CD4-positive, alpha-beta memory T cell (primary cell): ENCODE measurements around the gene NAP1L1. TPM values are rescaled to one million over a fixed set of nuclear protein-coding genes. Genes with fewer than 3 reads are reported as not detected.

Experiments
- CTCF ChIA-PET: fragments of 350-600 bp; sonication (Branson Sonifier 250); formaldehyde crosslinking; loops from one replicate; lab custom pipeline; 2021; ENCODE audit warnings: inconsistent platforms; ENCODE audit not compliant: partially characterized antibody; lab: Charles Lee
- POLR2A ChIA-PET: fragments of 350-600 bp; sonication (Branson Sonifier 250); formaldehyde crosslinking; loops from one replicate; lab custom pipeline; 2021; ENCODE audit not compliant: partially characterized antibody; lab: Charles Lee
- DNase-seq, 5 donors: peaks; one replicate each; pipeline versions ENCODE4 v3.0.0 to v3.0.0-alpha.2; 2020 to 2022; ENCODE audit warnings: mixed read lengths in 1 of 5
- H3K27ac ChIP-seq: one replicate; pipeline ENCODE4 v1.7.0; 2013; ENCODE audit warnings: low read depth, low read length
- H3K27me3 ChIP-seq: 2 replicates; pipeline ENCODE4 v1.7.0; 2013; ENCODE audit warnings: mild to moderate bottlenecking, low read length, moderate library complexity; ENCODE audit not compliant: insufficient read depth
- H3K36me3 ChIP-seq: 2 replicates; pipeline ENCODE4 v1.7.0; 2013; ENCODE audit warnings: mild to moderate bottlenecking, low read length, moderate library complexity; ENCODE audit not compliant: insufficient read depth
- H3K4me1 ChIP-seq: 2 replicates; pipeline ENCODE4 v1.7.0; 2013; ENCODE audit warnings: mild to moderate bottlenecking, low read length, moderate library complexity; ENCODE audit not compliant: insufficient read depth
- H3K4me3 ChIP-seq, 2 donors: one replicate each; pipeline ENCODE4 v1.7.0; 2013; ENCODE audit warnings: low read length in 2 of 2, mild to moderate bottlenecking in 1 of 2
- H3K9me3 ChIP-seq, 2 donors: one replicate each; pipeline ENCODE4 v1.7.0; 2013; ENCODE audit warnings: low read length in 2 of 2, control low read depth in 1 of 2; ENCODE audit not compliant: control insufficient read depth in 1 of 2
- H3K27ac Mint-ChIP-seq, 7 donors: one replicate each; pipeline ENCODE4 v1.8.0; 2020 to 2021; ENCODE audit warnings: mixed read lengths in 7 of 7, mild to moderate bottlenecking in 6 of 7, inconsistent platforms in 3 of 7, moderate library complexity in 3 of 7
- H3K27me3 Mint-ChIP-seq, 2 donors: one replicate each; pipeline ENCODE4 v1.8.0; 2020 to 2021; ENCODE audit warnings: mixed read lengths in 2 of 2
- H3K36me3 Mint-ChIP-seq, 2 donors: one replicate each; pipeline ENCODE4 v1.8.0; 2020 to 2021; ENCODE audit warnings: mixed read lengths in 2 of 2, inconsistent platforms in 1 of 2, mild to moderate bottlenecking in 1 of 2
- H3K4me1 Mint-ChIP-seq, 4 donors: one replicate each; pipeline ENCODE4 v1.8.0; 2020 to 2021; ENCODE audit warnings: mixed read lengths in 4 of 4, mild to moderate bottlenecking in 1 of 4
- H3K4me3 Mint-ChIP-seq, 8 donors: one replicate each; pipeline ENCODE4 v1.8.0; 2020 to 2021; ENCODE audit warnings: mixed read lengths in 8 of 8, mild to moderate bottlenecking in 7 of 8, moderate library complexity in 6 of 8, inconsistent platforms in 3 of 8
- H3K9me3 Mint-ChIP-seq, 8 donors: one replicate each; pipeline ENCODE4 v1.8.0; 2020 to 2021; ENCODE audit warnings: mixed read lengths in 8 of 8, mild to moderate bottlenecking in 5 of 8, inconsistent platforms in 3 of 8, moderate library complexity in 1 of 8
- intact Hi-C: fragments of 100-400 bp; cut with micrococcal nuclease; formaldehyde crosslinking; loops from one replicate; pipeline ENCODE4 v1.15.1; 2023
- polyA plus RNA-seq, 2 donors: library from polyadenylated mRNA; unstranded; fragments of 300-500 nt; fragmentation: Illumina TruSeq; gene quantifications; one replicate each; pipeline ENCODE4 v1.2.3, GENCODE V29; 2021
- total RNA-seq, 2 experiments: library from RNA; stranded (reverse); gene quantifications; one replicate each; pipeline ENCODE4 v1.2.3, GENCODE V29; 2021

The NAP1L1 gene
- total and polyA plus RNA-seq, 4 experiments from 2014 or later, result 156 to 718 (median 438) TPM

DNA sequence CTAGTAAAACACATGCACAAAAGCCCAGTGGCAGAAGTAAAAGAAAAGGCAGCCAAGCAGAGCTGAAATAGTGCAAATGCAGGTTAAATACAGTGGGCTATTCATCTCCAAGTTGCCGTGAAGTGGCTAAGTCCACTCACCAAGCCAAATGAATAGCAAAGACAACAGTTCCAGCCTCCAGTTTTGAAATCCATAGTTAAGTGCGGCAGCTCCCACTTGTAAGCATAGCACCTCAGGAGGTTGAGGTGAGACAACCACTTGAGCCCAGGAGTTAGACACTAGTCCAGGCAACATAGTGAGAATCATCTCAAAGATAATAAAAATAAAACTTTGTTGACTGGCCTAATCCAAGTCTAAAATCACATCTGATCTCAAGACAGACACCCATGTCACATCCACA is 43.1 kb downstream of the NAP1L1 start:
- H3K9me3 Mint-ChIP-seq, result no peaks in the 10 kb centered on the region
- no peaks in the 10 kb centered on the region for H3K27me3 Mint-ChIP-seq
- intact Hi-C loops, result no loop called here
- H3K4me1 ChIP-seq, result no peaks in the 10 kb centered on the region
- no peak overlapping the region for H3K27ac ChIP-seq
- peaks cover 0 to 8% of the 10 kb centered on the region in 2 donors for H3K36me3 Mint-ChIP-seq
- CTCF ChIA-PET, result interaction anchor here (12.4 kb wide), 1 partner anchor 513 kb away, joined by 173 read pairs; no protein-coding TSS in a partner anchor
- peaks cover 5 to 8% (median 7%) of the 10 kb centered on the region in 4 donors for H3K4me1 Mint-ChIP-seq
- no peak overlapping the region for H3K4me3 Mint-ChIP-seq
- H3K9me3 ChIP-seq, result no peaks in the 10 kb centered on the region
- H3K4me3 ChIP-seq, result no peak overlapping the region
- H3K27me3 ChIP-seq, result no peaks in the 10 kb centered on the region
- POLR2A ChIA-PET, result interaction anchor here (1.3 to 2.6 kb wide), 2 partner anchors 9 to 10 kb away, joined by 5 to 8 read pairs; partner anchors contain the start of gene PHLDA1
- no peak overlapping the region for H3K27ac Mint-ChIP-seq
- H3K36me3 ChIP-seq, result no peaks in the 10 kb centered on the region
- no peak for DNase-seq

DNA sequence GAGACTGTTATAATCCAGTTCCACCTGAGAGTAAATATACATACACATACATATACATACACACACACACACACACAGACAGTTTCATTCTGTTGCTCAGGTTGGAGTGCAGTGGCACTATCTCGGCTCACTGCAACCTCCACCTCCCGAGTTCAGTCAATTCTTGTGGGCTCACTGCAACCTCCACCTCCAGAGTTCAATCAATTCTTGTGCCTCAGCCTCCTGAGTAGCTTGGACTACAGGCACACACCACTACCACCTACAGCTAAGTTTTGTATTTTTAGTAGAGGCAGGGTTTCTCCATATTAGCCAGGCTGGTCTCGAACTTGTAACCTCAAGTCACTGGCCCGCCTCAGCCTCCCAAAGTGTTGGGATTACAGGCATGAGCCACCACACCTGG is 44.0 kb downstream of the NAP1L1 start:
- H3K27me3 Mint-ChIP-seq, result no peaks in the 10 kb centered on the region
- Histone ChIP-seq H3K27ac (no peak overlapping the region), H3K27me3 (no peaks in the 10 kb centered on the region), H3K4me3 (no peak overlapping the region), H3K9me3 (no peaks in the 10 kb centered on the region), H3K4me1 (no peaks in the 10 kb centered on the region), H3K36me3 (no peaks in the 10 kb centered on the region)
- peaks cover 5 to 8% (median 7%) of the 10 kb centered on the region in 4 donors for H3K4me1 Mint-ChIP-seq
- no peak overlapping the region for H3K4me3 Mint-ChIP-seq
- intact Hi-C loops, result no loop called here
- no peaks in the 10 kb centered on the region for H3K9me3 Mint-ChIP-seq
- H3K36me3 Mint-ChIP-seq, result peaks cover 0 to 8% of the 10 kb centered on the region in 2 donors
- ChIA-PET POLR2A (interaction anchor here (1.3 to 2.6 kb wide), 2 partner anchors 9 to 10 kb away, joined by 5 to 8 read pairs; partner anchors contain the start of gene PHLDA1), CTCF (interaction anchor here (0.6 to 12.4 kb wide), 7 partner anchors 8 to 930 kb away, joined by 3 to 173 read pairs (median 4); no protein-coding TSS in a partner anchor)
- no peak for DNase-seq
- H3K27ac Mint-ChIP-seq, result peak overlapping the region in 1 of 7 donors; percentile 77

DNA sequence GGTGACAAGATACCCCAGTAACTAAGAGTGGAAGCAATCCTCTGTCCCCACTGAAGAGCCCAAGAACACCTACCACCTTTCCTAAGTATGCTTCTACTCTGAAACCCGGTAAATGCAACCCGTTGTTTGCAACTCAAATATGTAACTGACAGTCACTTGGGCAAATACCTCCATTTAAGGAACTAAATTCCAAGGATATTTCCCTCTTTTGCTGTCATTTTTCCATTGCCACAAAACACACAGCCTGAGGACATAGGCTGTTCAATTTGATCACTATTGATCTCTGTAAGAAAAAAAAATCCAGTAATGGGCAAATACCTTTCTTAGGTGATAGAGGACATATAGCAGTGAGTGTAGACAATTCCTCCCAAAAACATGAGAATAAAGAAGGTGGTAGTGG is 46.3 kb downstream of the NAP1L1 start:
- ChIA-PET POLR2A (interaction anchor here (1.3 kb wide), 1 partner anchor 511 kb away, joined by 6 read pairs; no protein-coding TSS in a partner anchor), CTCF (interaction anchor here (0.7 to 12.4 kb wide), 8 partner anchors 16 to 555 kb away, joined by 3 to 173 read pairs (median 4); no protein-coding TSS in a partner anchor)
- Mint-ChIP-seq H3K27ac (peak overlapping the region in 1 of 7 donors; percentile 59), H3K4me1 (peaks cover 5 to 13% (median 7%) of the 10 kb centered on the region in 4 donors), H3K4me3 (no peak overlapping the region), H3K9me3 (no peaks in the 10 kb centered on the region), H3K36me3 (no peaks in the 10 kb centered on the region), H3K27me3 (no peaks in the 10 kb centered on the region)
- no peak for DNase-seq
- H3K27ac ChIP-seq, result no peak overlapping the region
- H3K4me3 ChIP-seq, result no peak overlapping the region
- H3K27me3 ChIP-seq, result no peaks in the 10 kb centered on the region
- H3K4me1 ChIP-seq, result no peaks in the 10 kb centered on the region
- no peaks in the 10 kb centered on the region for H3K9me3 ChIP-seq
- intact Hi-C loops, result loop anchor here (5.0 kb wide), 1 partner anchor 419 kb away; no protein-coding TSS in a partner anchor
- no peaks in the 10 kb centered on the region for H3K36me3 ChIP-seq

DNA sequence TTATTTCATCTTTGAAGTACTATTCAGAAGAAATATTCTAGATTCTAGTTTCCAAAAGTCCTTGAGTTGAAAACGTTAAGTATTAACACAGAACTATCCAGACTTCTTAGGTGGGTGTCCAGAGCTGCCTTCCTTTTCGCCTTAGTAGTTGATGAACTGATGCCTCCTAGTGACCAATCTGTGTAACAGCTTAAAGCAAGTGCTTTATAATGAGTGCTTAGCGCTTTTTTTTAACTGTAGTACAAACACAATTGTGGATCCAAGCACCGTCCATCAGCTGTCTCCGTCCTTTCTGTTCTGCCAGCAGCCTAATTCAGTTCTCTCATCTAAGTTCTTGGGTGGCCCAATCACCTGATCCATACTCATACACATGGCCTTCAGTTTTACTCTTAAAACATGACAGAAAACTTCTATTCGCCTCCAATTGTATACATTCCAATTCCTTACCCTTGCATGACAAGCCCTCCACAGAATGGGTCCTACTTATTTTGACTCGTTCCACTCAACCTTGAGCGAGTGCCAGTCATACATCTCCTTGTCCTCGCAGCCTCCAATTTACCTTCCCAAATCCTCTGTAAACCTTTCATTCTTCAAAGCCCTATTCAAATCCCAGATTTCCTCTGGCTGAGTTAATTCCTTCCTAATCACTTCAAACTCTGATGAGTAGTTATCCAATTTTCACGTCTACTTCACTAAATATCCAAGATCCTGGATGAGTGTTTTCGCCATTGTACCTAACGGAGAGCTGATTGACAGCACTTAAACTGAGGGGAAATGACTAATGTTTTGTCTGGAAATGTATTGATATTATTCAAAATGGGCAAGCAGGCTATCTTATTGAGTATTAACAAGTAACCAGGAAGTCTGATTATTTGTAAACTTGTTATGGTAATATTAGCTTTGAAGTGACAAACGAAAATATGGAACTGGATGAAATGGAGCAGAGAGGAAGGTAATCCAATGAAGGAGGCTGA is 47.1 kb downstream of the NAP1L1 start:
- no peak overlapping the region for H3K4me3 Mint-ChIP-seq
- peaks cover 0 to 2% of the 10 kb centered on the region in 2 donors for H3K36me3 Mint-ChIP-seq
- intact Hi-C loops, result loop anchor here (1.0 to 5.0 kb wide), 6 partner anchors 220 to 703 kb away; partner anchors contain the start of gene GLIPR1L1
- CTCF ChIA-PET, result interaction anchor here (0.7 to 12.4 kb wide), 29 partner anchors 9 to 554 kb away, joined by 3 to 173 read pairs (median 4); no protein-coding TSS in a partner anchor
- Histone ChIP-seq H3K4me3 (no peak overlapping the region), H3K9me3 (no peaks in the 10 kb centered on the region), H3K36me3 (no peaks in the 10 kb centered on the region), H3K4me1 (peaks cover 5% of the 10 kb centered on the region), H3K27ac (no peak overlapping the region), H3K27me3 (no peaks in the 10 kb centered on the region)
- H3K27ac Mint-ChIP-seq, result peak overlapping the region in 5 of 7 donors; percentile 0 to 68 (median 6)
- no peaks in the 10 kb centered on the region for H3K9me3 Mint-ChIP-seq
- peaks cover 10 to 17% (median 13%) of the 10 kb centered on the region in 4 donors for H3K4me1 Mint-ChIP-seq
- DNase-seq, result peak; percentile 60 to 66 (median 64)
- POLR2A ChIA-PET, result interaction anchor here (1.0 to 1.4 kb wide), 4 partner anchors 13 to 552 kb away, joined by 3 to 6 read pairs (median 3); no protein-coding TSS in a partner anchor
- H3K27me3 Mint-ChIP-seq, result no peaks in the 10 kb centered on the region

DNA sequence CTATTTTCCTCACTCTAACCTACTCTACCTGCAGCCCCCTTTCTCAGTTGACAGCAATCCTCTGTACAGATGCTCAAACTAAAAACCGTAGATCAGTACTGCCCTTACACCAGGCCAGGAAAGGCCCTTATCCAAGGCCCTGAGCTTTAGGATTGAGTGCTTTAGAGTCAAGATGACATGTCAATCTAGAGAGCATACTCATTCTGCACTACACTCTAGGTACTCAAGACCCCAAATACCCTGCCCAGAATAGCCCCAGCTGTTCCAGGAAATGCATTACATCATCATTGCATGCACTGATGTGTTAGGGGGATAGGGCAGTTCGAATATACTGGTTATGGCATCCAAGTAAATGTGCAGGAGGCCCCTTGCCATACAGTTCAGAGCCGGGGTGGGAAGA is 49.4 kb downstream of the NAP1L1 start:
- Mint-ChIP-seq H3K27ac (peak overlapping the region in 4 of 7 donors; percentile 4 to 56 (median 18)), H3K4me1 (peaks cover 14 to 35% (median 26%) of the 10 kb centered on the region in 4 donors), H3K27me3 (no peaks in the 10 kb centered on the region), H3K36me3 (peaks cover 0 to 7% of the 10 kb centered on the region in 2 donors), H3K9me3 (peaks cover 0 to 2% (median 0%) of the 10 kb centered on the region in 8 donors), H3K4me3 (no peak overlapping the region)
- DNase-seq, result no peak
- no peak overlapping the region for H3K27ac ChIP-seq
- CTCF ChIA-PET, result interaction anchor here (1.0 to 12.4 kb wide), 4 partner anchors 457 to 552 kb away, joined by 3 to 173 read pairs (median 3); no protein-coding TSS in a partner anchor
- H3K36me3 ChIP-seq, result no peaks in the 10 kb centered on the region
- no peak overlapping the region for H3K4me3 ChIP-seq
- H3K9me3 ChIP-seq, result no peaks in the 10 kb centered on the region
- H3K4me1 ChIP-seq, result peaks cover 10% of the 10 kb centered on the region
- intact Hi-C loops, result loop anchor here (5.0 kb wide), 1 partner anchor 422 kb away; no protein-coding TSS in a partner anchor
- H3K27me3 ChIP-seq, result no peaks in the 10 kb centered on the region
- POLR2A ChIA-PET, result interaction anchor here (0.6 to 0.7 kb wide), 2 partner anchors 15 to 527 kb away, joined by 3 to 4 read pairs; no protein-coding TSS in a partner anchor

DNA sequence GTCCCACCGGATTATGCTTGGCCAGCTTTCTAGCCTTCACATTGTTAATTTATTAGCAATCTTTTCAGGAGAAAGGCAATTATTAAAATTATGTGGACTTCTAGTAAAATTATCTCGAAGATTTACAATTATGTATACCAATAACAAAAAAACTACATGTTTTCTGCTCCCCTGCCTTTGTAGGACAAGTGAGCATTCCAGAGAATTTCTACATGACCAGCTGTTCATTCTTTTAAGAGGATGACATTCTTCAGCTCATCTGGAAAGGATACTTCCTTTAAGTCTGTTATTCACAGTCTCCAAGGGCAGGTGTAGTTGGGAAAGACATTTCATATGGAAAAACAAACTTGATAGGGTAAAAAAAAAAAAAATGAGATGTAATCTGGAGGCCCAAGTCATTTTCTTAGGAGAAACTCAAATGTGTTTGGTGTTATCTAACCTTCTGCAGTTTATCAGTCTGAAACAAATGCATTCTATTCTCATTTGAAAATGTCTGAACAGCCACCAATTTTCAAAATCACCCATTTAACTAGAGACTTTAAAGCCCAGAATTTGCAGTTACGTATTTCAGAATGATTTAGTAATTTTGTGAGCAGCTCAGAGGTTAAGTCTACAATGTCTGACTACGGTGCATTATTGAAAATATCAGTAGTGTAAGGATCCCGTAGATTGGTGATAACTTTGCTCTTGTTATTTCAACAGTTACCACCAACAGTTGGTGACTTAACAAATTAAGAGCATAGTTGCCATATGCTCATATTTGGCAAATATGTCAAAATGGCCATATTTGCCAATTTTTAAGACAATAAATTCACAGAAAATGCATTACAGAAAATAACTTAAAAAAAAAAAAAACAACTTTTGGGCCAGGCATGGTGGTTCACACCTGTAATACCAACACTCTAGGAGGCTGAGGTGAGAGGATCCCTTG is 51.1 kb downstream of the NAP1L1 start:
- peaks cover 0 to 2% (median 0%) of the 10 kb centered on the region in 8 donors for H3K9me3 Mint-ChIP-seq
- peak overlapping the region; percentile 68 to 98 (median 95) for H3K27ac Mint-ChIP-seq
- H3K4me1 Mint-ChIP-seq, result peaks cover 23 to 50% (median 37%) of the 10 kb centered on the region in 4 donors
- H3K27me3 ChIP-seq, result no peaks in the 10 kb centered on the region
- no peak for DNase-seq
- H3K4me3 ChIP-seq, result no peak overlapping the region
- H3K36me3 Mint-ChIP-seq, result peaks cover 0 to 7% of the 10 kb centered on the region in 2 donors
- no peaks in the 10 kb centered on the region for H3K27me3 Mint-ChIP-seq
- POLR2A ChIA-PET, result interaction anchor here (1.0 to 5.5 kb wide), 10 partner anchors 13 to 642 kb away, joined by 4 to 195 read pairs (median 27); partner anchors contain the start of genes GLIPR1L2, KRR1, NAP1L1 and OSBPL8
- intact Hi-C loops, result loop anchor here (5.0 kb wide), 2 partner anchors 596 to 641 kb away; partner anchors contain the start of gene GLIPR1L2
- peak overlapping the region in 7 of 8 donors; percentile 90 to 97 (median 94) for H3K4me3 Mint-ChIP-seq
- CTCF ChIA-PET, result interaction anchor here (0.6 to 12.4 kb wide), 7 partner anchors 9 to 548 kb away, joined by 3 to 173 read pairs (median 4); no protein-coding TSS in a partner anchor
- H3K27ac ChIP-seq, result peak overlapping the region; percentile 89
- H3K36me3 ChIP-seq, result no peaks in the 10 kb centered on the region
- H3K4me1 ChIP-seq, result peaks cover 23% of the 10 kb centered on the region
- H3K9me3 ChIP-seq, result no peaks in the 10 kb centered on the region
